Endometrium (tissue), 2 donors: ENCODE results near the gene GRK6.

Source experiments
- FAIRE-seq: peaks from 2 replicates; lab custom pipeline; 2012; peaks lifted over from hg19 to GRCh38; lab: Jason Lieb, UNC
- donor health status: control.
- donor health status: control.

Gene GRK6

DNA sequence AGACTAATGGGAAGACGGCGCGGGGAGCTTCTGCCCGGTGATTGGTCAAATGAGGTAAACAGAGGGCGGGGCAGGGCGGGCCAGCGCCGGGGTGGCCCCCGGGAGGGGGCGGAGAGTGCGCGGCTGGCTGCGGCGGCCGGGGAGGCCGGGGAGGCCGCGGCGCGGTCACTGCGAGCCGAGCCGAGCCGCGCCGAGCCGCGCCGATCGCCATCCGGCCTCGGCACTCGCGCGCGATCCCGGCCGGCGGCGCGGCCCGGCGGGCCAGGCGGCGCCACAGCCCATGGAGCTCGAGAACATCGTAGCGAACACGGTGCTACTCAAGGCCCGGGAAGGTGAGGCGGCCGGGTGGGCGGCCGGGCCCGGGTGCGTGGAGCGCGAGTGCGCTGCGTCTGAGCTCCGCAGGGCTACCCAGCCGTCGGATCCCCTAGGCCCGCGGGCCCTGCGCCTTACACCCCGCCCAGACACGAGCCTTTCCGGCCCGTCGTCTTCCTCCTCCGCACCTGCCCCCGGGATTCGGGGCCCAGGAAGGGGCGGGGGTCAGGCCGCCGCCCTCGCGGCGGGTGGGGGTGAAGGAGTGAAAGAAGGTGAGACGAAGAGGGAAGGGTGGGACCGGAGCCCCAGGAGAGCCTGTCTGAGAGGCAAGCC is at the start of gene GRK6:
TSS of gene GRK6 (plus strand) at position 111 of the 645 bp plus-strand sequence. CDS start at position 281, 170 bp downstream.
- FAIRE-seq: no peak

DNA sequence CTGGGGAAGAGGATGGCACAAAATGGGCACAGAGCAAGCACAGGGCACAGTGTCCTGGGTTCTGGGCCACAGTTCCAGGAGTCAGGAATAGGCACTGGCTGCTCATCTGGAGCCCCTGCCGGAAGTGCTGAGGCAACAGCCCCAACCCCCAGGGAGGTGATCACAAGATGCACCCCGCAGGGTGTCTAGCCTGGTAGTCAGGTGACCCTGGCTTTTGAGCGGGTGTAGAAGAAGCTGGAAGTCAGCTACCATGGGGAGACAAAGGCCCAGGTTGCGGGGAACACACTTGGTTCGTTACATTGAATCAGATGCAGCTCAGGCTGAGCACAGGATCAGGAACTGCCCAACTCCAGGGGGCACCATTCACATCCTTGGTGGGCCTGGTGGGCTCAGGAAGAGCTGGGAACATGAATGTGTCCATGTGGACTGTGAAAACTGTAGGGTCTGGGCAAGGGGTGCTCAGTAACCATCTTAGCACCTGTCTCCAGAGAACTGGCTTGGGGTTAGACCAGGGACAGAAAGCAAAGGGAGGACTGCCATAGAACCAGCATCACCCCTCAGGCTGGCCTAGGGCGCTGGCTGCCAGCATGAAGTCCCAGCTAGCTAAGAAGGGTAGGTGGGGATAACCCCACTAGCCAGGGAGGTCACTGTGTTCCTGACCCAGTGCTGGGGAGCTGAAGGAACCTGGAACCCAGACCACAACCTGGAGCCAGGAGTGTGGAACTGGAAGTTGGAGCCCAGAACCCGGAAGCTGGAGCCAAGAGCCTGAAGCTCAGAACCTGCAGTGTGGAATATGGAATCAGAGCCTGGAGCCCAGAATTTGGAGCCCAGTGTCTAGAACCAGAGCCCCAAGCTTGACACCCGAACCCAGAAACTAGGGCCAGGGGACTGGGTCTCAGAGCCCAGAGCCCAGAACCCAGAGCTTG is 48.4 kb upstream of the GRK6 start:
- FAIRE-seq: no peak

DNA sequence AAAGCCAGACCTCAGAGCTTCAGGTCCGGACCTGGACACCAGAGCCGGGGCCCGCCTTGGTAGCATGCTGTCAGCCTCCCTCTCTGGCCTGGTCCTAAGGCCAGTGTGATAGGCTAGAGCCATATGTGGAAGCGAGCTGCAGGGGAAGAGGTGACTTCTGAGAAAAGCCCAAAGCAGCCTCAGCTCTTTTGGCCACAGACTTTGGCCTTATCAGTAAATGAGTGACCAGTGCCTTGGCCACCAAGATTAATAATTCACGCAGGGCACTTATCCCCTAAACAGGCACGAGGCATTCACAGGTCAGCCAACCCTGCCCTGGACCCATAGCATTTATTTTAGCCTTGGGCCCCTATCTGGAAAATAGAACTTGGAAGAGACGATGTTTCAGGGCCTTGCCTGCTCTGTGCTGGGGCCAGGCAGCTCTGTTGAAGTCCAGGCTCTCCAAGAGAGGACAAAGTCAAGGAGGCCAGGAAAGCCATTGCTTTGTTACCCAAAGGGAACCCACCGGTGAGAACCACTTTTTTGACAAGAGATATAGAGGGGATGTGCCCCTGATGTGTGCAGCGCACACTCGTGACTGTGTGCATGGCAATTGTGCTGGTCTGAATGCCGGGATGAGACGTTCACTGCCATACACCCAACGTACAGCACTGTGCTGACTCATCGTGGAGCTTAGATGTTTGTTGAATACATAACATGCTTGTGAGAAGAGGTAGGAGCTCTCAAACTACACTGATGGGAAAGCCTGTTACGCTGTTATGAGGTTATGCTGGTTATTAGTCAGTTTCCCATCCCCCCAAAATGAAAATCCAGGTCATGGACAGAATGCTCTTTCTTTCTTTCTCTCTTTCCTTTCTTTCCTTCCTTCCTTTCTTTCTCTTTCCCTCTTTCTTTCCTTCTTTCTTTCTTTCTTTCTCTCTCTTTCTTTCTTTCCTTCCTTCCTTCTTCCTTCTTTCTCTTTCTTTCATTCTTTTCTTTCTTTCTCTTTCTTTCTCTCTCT is 47.3 kb upstream of the GRK6 start:
- FAIRE-seq: no peak

DNA sequence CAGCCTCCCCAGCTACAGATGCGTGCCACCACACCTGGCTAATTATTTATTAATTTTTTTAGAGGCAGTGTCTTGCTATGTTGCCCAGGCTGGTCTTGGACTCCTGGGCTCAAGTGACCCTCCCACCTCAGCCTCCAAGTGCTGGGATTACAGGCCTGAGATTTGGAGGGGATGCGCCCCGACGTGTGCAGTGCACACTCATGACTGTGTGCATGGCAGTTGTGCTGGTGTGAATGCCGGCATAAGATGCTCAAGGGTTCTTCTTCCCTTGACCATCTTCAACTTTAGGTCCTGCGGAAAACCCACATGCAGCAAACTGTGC is 45.7 kb upstream of the GRK6 start:
- FAIRE-seq: no peak

DNA sequence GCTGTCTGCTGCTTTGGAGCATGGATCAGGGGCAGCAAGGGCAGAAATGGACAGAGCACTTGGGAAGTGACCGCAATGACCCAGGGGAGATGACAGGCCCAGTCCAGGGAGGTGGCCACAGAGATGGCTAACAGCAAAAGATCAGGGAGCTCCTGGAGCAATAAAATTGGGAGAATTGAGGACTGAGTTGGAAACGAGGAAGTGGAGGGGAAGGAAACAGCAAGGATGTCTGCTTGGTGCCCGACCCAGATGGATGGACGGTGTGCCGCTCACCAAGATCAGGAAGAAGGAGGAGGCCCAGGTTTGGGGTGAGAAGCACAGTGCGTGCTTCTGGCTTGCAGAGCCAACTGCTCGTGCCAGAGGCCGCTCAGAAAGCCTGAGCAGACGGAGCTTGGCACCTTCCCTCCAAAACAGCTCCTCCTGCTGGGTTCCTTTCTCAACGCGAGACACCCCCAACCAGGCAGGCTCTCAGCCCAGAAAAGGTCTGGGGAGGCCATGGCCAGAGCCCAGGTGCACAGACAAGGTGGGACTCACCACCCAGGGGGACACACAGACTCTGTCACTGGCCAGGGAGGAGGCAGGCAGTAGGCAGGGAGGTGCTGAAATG is 44.0 kb upstream of the GRK6 start:
- no peak for FAIRE-seq

DNA sequence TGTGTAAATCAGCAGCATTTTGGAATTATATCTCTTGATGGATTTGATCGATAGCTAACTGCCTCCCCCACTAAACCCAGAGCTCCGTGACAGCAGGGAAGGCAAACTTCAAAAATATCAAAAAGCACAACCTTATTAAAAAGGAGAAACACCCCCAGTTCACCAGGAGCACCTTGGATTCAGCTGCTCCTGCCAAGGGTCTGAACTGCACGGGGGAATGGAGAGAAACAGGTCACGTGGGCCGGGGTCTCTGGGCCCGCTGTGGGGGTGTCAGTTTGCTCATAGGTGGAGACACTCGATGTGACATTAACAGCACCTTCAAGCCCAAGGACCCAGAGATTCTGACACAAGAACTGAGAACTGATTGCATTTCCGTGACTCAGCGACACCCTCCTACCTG is 43.3 kb upstream of the GRK6 start:
- no peak for FAIRE-seq

DNA sequence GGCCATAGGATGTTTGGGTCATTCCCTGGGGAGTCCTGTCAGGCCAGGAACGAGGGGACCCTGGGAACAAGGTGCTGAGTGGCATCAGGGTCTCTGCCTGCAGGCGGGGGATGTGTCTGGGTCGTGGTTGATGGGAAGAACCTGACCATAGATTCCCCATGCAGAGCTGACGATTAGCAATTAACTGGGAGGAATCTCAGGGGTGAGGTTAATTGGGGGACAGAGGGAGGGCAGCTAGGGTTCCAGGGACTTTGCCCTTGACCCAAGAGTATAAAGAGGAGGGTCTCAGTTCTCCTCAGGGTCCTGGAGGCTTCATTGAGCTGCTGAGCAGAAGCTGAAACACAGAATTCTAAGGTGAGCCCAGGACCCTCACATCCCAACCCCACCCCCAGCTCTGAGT is 42.3 kb upstream of the GRK6 start, which contains the start of gene SLC34A1:
TSS of gene SLC34A1 (plus strand) at position 301 of the 400 bp plus-strand sequence. CDS start 1,308 bp downstream, outside the sequence.
- no peak for FAIRE-seq

DNA sequence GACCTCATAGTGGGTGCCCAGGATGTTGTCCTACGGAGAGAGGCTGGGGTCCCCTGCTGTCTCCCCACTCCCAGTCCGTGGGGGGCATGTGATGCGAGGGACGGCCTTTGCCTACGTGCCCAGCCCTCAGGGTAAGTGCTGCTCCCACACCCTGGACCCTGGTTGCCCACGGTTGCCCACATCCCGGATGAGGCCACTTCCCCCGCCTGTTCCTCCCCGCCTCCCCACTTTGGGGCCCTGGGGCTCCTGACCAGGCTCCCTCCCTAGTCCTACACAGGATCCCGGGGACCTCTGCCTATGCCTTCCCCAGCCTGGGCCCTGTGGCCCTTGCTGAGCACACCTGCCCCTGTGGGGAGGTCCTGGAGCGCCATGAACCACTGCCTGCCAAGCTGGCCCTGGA is 40.8 kb upstream of the GRK6 start:
- FAIRE-seq: no peak

DNA sequence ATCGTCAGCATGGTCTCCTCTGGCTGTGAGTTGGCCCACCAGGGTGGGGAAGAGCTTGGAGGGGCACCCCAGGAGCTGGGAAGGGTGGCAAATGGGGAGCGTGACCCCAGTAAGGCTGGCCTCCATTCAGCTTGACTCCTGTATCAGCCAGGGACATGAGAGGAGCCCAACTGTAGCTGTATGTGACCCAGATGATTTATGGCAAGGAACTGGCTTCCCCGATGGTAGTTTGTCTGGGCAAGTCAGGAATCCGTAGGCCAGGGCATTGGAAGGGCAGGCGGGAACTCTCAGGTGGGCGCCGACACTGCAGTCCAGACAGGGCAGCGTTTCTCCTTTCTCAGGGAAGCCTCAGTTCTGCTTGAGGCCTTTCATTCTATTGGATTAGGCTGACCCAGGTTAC is 39.9 kb upstream of the GRK6 start:
- FAIRE-seq: no peak

DNA sequence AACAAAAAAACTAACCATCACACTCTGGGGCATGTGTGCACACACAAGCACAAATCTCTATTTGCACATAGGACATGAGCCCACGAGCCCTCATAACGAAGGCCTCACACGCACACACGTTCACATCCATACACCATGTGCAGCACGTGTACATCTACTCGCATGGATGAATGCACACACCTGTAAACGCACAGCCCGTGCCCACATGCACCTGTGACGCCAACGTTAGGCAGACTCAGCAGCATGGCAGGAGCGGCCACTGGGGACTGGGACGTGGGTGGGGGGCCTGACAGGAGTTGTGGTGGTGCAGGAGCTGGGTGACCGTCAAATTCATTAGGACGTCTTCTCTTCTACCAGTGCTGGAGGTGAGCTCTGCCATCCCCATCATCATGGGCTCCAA is 39.1 kb upstream of the GRK6 start:
- no peak for FAIRE-seq

DNA sequence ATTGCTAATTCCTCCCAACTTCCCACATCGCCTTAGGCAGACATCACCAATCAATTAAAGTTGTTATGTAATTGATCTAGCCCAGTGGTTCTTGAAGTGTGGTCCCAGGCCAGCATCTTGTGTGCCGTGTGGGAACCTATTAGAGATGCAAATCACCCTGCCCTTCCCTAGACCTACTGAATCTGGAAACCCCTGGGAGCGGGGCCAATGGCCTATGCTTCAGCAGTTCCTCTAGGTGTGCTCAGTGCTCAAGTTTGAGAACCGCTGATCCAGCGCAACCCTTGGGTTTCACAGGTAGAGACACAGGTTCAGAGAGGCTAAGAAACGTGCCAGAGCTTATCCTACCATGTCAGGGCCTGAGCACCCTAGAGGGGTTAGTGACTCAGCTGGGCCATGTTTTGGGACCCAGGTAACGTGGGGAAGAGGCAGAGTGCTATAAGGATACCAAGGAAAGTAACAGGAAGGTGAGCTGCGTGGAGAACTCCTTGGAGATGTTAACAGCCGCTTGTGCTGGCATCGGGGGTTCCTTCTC is 37.9 kb upstream of the GRK6 start:
- FAIRE-seq: no peak

DNA sequence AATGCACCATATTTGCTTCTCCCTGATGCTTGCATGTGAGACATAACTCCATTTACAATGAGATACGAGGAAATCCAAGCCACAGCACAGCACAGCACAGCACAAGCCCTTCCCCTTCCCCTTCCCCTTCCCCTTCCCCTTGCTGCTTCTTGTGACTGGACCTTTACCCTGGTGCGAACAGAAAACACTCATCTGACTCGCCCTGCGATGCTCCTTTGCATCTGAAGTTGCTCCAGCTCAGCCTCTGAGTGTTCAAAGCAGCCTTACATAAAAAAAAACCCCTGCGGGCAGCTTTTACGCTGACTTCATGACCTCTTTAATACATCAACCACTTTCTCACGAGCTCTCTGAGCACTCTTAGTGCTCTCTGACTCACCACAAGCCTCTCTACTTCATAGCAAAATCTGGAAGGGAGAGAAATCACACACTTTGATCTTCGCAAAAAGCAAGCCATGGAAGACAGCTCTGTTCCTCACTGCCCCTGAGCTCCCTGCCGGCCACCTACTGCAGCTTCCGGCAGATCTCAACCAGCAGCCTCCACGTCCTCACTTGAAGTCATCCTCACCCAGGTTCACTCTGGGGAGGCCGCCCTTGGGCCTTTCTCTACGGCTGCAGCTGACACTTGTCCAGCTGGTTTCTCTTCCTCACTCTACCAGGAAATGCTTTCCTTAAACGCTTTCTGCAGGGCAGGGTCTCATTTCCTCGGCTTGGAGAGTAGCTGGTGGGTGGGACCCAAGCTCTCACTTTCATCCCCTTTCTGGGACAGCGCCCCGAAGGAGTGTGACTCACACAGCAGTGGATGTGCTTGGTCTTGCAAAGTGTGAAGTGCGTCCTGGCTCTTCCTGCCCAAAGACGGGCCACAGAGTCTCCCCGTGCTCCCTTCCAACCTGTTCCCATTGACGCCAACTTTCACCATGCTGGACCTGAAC is 37.0 kb upstream of the GRK6 start:
- FAIRE-seq: no peak

DNA sequence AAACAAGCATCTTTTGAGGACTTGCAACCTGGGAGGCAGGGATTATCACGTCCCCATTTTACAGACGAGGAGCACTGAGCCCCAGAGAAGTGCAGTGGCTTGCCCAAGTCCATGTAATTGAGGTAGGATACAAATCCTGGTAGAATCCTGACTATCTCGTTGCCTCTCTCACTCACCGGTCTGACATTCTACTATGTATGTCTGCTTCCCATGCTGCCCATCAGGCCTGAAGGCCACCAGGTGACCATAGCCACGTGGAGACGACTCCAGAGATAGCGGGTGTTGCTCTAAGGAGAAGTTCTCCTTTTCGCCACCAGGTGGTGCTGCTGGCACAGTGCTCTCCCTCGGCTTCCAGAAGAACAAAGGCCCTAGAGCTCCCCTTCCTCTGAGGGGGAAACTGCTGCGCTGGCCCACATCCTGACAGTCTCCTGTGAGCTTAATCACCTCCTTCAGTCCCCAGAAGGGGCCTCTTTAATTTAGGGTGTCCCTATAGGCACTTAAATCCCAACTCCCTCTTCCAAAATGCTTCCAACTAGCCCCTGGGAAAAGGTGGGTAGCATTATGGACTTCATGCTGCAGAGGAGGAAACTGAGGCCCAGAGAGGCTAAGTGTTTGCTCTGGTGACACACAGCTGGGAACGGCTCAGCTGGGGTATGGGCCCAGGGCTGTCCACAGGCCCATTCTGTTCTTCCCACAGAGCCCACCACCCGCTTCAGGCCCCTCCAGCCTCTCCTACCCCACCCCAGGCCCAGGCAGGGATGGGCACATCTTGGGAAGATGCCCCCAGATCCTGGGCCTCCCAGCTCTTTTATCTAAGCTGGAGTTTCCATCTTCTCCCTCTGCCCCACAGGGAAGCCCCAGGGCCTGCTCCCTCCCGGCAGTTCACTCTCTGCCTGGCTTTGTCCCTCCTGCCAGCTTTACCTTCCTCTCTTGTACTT is 35.8 kb upstream of the GRK6 start:
- FAIRE-seq: no peak

DNA sequence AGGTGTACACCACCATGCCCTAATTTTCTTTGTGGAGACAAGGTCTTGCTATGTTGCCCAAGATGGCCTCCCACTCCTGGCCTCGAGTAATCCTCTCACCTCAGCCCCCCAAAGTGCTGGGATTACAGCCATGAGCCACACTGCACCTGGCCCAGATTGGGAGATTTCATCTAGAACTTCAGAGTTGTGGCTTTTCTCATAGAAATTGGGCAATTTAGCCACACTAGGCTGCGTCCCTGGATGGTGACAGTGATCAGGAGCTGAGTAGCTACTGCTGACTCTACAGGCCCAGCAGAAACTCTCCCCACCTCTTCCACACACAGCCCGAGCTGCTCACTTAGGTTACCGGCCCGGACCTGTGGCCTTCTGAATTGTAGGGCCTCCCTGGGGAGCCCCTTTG is 33.7 kb upstream of the GRK6 start:
- FAIRE-seq: no peak

DNA sequence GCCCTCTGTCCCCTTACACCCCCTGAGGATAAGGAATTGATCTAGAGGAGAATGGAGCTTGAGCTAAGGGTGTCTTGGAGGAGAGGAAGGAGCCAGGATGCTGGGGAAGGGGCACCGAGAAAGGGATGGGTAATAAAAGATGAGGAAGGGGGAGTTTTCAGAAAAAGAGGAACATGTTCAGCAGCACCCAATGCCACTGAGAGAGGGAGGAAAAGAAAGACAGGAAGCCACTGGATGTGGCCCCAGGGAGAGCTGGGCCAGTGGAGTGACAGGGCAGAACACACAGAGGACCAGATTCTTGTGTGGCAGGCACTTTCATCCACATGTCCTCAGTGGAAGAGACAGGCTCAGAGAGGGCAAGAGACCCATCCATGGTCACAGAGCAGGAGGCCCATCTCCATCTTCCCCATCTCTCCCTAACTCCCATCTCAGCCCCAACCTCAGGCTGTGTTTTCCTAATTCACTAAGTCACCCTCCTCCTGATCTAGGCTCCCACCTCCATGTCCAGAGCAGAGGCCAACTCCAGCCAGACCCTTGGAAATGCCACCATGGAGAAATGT is 33.2 kb upstream of the GRK6 start:
- FAIRE-seq: no peak

DNA sequence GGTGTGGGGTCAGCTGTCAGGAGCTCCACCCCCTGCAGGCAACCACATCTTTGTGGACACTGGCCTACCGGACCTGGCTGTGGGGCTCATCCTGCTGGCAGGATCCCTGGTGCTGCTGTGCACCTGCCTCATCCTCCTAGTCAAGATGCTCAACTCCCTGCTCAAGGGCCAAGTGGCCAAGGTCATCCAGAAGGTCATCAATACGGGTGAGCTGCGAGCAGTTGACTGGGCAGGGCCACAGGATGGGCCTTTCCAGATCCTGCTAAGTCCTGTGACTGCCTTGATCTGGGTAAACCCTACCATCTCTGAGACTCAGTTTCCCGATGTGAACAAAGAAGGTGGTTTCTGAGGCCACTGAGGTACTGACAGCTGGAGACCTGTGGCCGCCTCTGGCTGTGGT is 32.5 kb upstream of the GRK6 start:
- no peak for FAIRE-seq

DNA sequence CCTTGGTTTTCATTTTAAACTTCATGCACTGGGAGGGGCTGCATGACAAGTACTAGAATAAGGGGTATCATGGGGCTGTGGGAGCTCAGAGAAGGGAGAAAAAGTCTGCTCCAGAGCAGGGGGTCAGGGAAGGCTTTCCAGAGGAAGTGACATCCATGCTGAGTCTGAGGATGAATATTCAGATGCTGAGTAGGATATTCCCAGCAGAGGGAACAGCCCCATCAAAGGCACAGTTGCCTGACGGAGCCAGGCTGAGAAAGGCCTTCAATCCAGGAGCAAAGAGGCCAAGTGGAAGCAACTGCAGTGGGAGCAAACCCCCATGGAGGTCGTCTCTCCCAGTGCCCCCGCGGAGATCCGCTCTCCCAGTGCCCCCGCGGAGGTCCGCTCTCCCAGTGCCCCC is 30.4 kb upstream of the GRK6 start:
- no peak for FAIRE-seq

DNA sequence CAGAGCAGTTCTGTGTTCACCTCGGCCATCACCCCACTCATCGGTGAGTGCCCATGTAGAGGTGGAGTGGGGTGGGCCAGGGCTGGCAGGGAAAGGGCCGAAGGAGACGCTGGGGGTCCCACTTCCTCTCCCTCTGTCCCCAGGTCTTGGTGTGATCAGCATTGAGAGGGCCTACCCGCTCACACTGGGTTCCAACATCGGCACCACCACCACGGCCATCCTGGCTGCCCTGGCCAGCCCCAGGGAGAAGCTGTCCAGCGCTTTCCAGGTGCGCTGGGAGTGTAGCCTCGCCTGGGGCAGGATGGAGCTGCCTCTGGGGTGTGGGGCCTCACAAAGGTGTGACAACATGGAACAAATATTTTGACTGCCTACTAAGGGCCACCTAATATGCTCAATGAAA is 29.7 kb upstream of the GRK6 start:
- no peak for FAIRE-seq

DNA sequence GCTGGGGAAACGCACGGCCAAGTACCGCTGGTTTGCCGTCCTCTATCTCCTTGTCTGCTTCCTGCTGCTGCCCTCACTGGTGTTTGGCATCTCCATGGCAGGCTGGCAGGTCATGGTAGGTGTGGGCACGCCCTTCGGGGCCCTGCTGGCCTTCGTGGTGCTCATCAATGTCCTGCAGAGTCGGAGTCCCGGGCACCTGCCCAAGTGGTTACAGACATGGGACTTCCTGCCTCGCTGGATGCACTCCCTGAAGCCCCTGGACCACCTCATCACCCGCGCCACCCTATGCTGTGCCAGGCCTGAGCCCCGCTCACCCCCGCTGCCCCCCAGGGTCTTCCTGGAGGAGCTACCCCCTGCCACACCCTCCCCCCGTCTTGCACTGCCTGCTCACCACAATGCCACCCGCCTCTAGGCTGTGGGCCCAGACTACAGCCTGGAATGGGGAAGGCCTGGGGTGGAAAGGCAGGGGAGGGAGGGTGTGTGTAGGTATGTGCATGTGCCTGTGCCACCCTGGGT is 28.5 kb upstream of the GRK6 start:
- FAIRE-seq: no peak
